Left forelimb (tissue), 1 donor: Measurements from ENCODE around the gene ZNF646.

Experiments used
- DNase-seq: peaks from one replicate; pipeline ENCODE4 v3.0.0-alpha.2; 2018; ENCODE audit warnings: low spot score

ZNF646 gene

GRCh38 chr16:31108035-31108793, 34.0 kb downstream of the ZNF646 start, which contains the start of gene BCKDK:
Gene BCKDK, plus strand, starts transcription at chr16:31108386. Its CDS starts 838 bp downstream, at chr16:31109224.
- DNase-seq = peak; percentile 81

- no peak for DNase-seq
Measured at GRCh38 chr16:31108794-31109558, 34.8 kb downstream of the ZNF646 start.

GRCh38 chr16:31109622-31110021, 35.4 kb downstream of the ZNF646 start:
- no peak for DNase-seq

GRCh38 chr16:31110106-31111034, 36.1 kb downstream of the ZNF646 start:
- no peak for DNase-seq

- no peak for DNase-seq
Measured at GRCh38 chr16:31111881-31112466, 37.8 kb downstream of the ZNF646 start.

- DNase-seq = no peak
Measured at GRCh38 chr16:31112711-31113110, 38.5 kb downstream of the ZNF646 start.

GRCh38 chr16:31113121-31114120, 39.2 kb downstream of the ZNF646 start:
- DNase-seq = no peak

GRCh38 chr16:31114468-31114867, 40.2 kb downstream of the ZNF646 start:
- no peak for DNase-seq

- peak; percentile 98 for DNase-seq
Measured at GRCh38 chr16:31117384-31118222, 43.4 kb downstream of the ZNF646 start, which contains the start of gene KAT8. Gene KAT8, plus strand, starts transcription at chr16:31117664. Its CDS starts 18 bp downstream, at chr16:31117682.

GRCh38 chr16:31118223-31119155, 44.3 kb downstream of the ZNF646 start:
- DNase-seq = no peak

GRCh38 chr16:31120129-31120528, 45.9 kb downstream of the ZNF646 start:
- DNase-seq = no peak

GRCh38 chr16:31125844-31126243, 51.6 kb downstream of the ZNF646 start:
- no peak for DNase-seq

- DNase-seq = no peak
Measured at GRCh38 chr16:31127182-31127581, 53.0 kb downstream of the ZNF646 start.

GRCh38 chr16:31128711-31129567, 54.7 kb downstream of the ZNF646 start:
- no peak for DNase-seq

GRCh38 chr16:31129568-31130335, 55.5 kb downstream of the ZNF646 start:
- no peak for DNase-seq

- no peak for DNase-seq
Measured at GRCh38 chr16:31130336-31130891, 56.2 kb downstream of the ZNF646 start.
